ENCODE data around the gene FBXL17.

DNA sequence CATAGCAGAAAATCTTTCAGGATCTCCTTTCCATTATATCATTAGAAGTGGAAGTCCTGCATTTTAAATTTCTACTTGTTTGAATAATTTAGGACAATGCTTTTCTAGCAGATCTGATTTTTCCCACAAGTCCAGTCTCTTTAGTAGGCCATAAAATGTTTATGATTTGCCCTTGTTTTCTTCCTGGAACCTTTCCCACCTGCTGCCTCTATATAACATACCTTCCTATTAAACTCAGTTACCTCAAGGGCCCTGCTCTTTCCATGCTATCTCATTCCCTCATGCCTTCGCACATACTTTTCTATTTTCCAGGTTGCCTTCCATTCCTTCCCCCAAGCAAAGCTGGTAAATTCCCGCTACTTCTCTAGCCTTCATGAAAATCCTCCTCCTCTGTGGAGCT lies 524.1 kb downstream of the FBXL17 start:
- TF ChIP-seq CTCF (IDR thresholded peaks at IDR 0.05) (no peak), POLR2A (IDR thresholded peaks at IDR 0.05) (no peak)
